Hair follicular keratinocyte (primary cell): ENCODE measurements around the gene CIAPIN1. TPM values are rescaled to one million over a fixed set of nuclear protein-coding genes. Genes with fewer than 3 reads are reported as not detected.

ENCODE experiments used
- total RNA-seq: library from RNA; depleted of rRNA; stranded (reverse); fragments of >200 nt; gene quantifications from 2 replicates; pipeline ENCODE4 v1.2.3, GENCODE V29; 2015

The CIAPIN1 gene
- 36.0 and 64.3 TPM in 2 replicates for total RNA-seq

DNA sequence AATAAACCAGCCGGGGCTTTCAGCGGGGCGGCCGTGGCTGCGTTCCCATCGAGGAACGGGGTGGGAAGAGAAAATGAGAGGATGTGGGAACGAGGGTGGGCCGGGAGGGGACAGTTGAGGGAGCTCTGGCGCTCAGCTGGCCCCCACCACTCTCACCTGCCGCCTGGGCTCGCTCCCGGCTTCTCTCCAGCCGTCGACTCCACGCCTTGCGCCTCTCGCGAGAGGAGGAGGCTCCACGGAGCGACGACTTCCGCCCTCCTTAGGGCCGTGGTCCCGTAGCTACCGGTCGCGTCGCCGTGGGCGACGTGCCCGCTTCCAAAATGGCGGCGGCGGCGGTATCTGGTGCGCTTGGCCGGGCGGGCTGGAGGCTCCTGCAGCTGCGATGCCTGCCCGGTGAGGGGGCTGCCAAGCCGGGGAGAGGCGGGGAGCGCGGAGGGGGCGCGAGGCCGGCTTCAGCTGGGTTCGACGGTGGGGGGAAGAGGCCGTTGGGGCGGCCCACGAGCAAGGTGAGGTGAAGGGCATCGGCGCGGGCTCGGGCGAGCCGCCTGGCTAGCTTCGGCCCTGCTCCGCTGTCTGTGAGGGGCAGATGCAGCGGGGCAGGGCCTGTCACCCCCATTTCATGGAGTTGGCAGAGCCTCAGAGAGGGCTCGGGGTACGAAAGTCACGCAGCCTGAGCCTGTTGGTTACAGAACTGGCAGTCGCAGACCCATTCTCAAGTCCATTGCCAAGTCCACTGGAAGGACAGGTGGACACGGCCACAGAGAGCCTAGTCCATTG, at the start of gene CIAPIN1, which contains the start of gene COQ9:
CIAPIN1 (minus strand) TSS at position 200 of the 777 bp plus-strand sequence. CDS start 6,457 bp downstream, outside the sequence.
COQ9 (plus strand) TSS at position 294 of the 777 bp plus-strand sequence; CDS start at position 321, 27 bp downstream.

GRCh38 chr16:57485916-57486857, 39.0 kb upstream of the CIAPIN1 start, which contains the start of gene DOK4:
Gene DOK4, minus strand, starts transcription at chr16:57486493. Its CDS starts 6,986 bp downstream, at chr16:57479507.

DNA sequence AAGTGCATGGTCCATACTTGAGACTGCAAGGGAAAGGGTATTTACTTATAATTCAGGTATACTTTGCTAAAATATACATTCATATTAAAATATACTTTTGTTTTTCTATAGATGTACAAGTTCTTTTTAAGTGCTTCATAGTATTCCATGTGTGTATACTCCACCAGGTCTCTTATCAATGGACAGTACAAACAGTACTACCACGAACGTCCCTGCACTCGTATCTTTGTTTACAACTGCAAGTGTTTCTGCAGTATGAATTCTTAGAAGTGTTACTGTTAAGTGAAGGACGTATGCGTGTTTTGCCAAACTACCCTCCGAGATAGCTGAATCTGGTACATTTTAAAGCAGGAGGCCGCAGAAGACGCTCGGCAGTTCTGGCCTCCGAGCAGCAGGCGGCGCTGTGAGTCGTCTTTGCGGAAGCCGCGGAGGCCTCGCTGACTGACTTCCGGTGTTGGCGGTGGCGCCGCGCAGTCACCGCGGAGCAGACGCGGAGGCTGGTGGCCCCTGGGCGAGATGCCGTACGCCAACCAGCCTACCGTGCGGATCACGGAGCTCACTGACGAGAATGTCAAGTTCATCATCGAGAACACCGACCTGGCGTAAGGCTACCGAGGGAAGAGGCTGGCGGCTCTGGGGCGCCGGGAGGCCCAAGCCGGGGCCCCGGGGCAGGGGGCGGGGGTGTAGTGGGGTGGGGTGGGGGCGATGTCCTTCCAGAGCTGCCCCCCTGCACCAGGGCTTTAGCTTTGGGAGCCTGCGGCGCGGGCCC, 15.2 kb upstream of the CIAPIN1 start, which contains the start of gene POLR2C:
POLR2C (plus strand) TSS at position 471 of the 769 bp plus-strand sequence; CDS start at position 517, 46 bp downstream.

GRCh38 chr16:57403965-57404817, 43.0 kb downstream of the CIAPIN1 start, which contains the start of gene CCL17:
Gene CCL17, plus strand, starts transcription at chr16:57404767. Its CDS starts 9,166 bp downstream, at chr16:57413933.

Other genes starting within 250 kb of the CIAPIN1 start
- 86.9 and 103 TPM in 2 replicates for gene ARL2BP, start 202.1 kb downstream of the CIAPIN1 start, total RNA-seq
- 9.0 and 12.4 TPM in 2 replicates for gene PLLP, start 162.7 kb downstream of the CIAPIN1 start, total RNA-seq
- gene CCL22, start 88.6 kb downstream of the CIAPIN1 start, total RNA-seq: not detected in 2 replicates
- 4.2 and 8.4 TPM in 2 replicates for gene CX3CL1, start 74.9 kb downstream of the CIAPIN1 start, total RNA-seq
- gene CCL17, start 42.6 kb downstream of the CIAPIN1 start, total RNA-seq: not detected in 2 replicates
- 35.9 and 38.7 TPM in 2 replicates for gene COQ9, start 94 bp upstream of the CIAPIN1 start, total RNA-seq
- gene POLR2C, start 15.3 kb upstream of the CIAPIN1 start, total RNA-seq: 116 and 128 TPM in 2 replicates
- 17.2 and 26.8 TPM in 2 replicates for gene DOK4, start 39.1 kb upstream of the CIAPIN1 start, total RNA-seq
- 6.9 and 14.1 TPM in 2 replicates for gene CCDC102A, start 89.2 kb upstream of the CIAPIN1 start, total RNA-seq
- gene ADGRG5, start 95.3 kb upstream of the CIAPIN1 start, total RNA-seq: not detected in 2 replicates
- 57.7 and 83.5 TPM in 2 replicates for gene ADGRG1, start 181.2 kb upstream of the CIAPIN1 start, total RNA-seq
- gene ADGRG3, start 220.9 kb upstream of the CIAPIN1 start, total RNA-seq: not detected in 2 replicates
- not detected in 2 replicates for gene DRC7, start 247.4 kb upstream of the CIAPIN1 start, total RNA-seq